Neural cell (in vitro differentiated cells): Measurements from ENCODE around the gene PANK4.

Experiments used
- EP300 ChIP-seq: fragments of 450-650 bp; conservative IDR thresholded peaks from 2 replicates; pipeline ENCODE4 v1.6.1; 2014; ENCODE audit warnings: antibody characterized with exemption, mild to moderate bottlenecking, moderate library complexity; ENCODE audit not compliant: poor library complexity, severe bottlenecking
- EZH2 ChIP-seq: fragments of 200-600, 300-800 bp; shearing (Covaris generic), sonication (generic); IDR thresholded peaks from 2 replicates; pipeline ENCODE4 v1.6.1; 2014; ENCODE audit warnings: antibody characterized with exemption, low read length, borderline replicate concordance, mild to moderate bottlenecking; ENCODE audit not compliant: insufficient read depth, poor library complexity, severe bottlenecking
- MXI1 ChIP-seq: fragments of 450-650 bp; conservative IDR thresholded peaks from 2 replicates; pipeline ENCODE4 v1.6.1; 2014; ENCODE audit warnings: antibody characterized with exemption, mild to moderate bottlenecking; ENCODE audit not compliant: poor library complexity, severe bottlenecking
- POLR2AphosphoS5 ChIP-seq: IDR thresholded peaks from 2 replicates; pipeline ENCODE4 v1.6.1; 2012
- RAD21 ChIP-seq: fragments of 450-650 bp; conservative IDR thresholded peaks from 2 replicates; pipeline ENCODE4 v1.6.1; 2014; ENCODE audit warnings: antibody characterized with exemption, mild to moderate bottlenecking, moderate library complexity
- SMC3 ChIP-seq: fragments of 450-650 bp; conservative IDR thresholded peaks from 2 replicates; pipeline ENCODE4 v1.6.1; 2014; ENCODE audit warnings: antibody characterized with exemption, mild to moderate bottlenecking, moderate library complexity; ENCODE audit not compliant: poor library complexity
- TAF1 ChIP-seq: IDR thresholded peaks from 2 replicates; pipeline ENCODE4 v1.6.1; 2012; ENCODE audit warnings: low read depth
- TF ChIP-seq, protein P1 (sequence below): fragments of 450-650 bp; IDR thresholded peaks from 2 replicates; pipeline ENCODE4 v1.5.1; 2014; ENCODE audit warnings: antibody characterized with exemption, mild to moderate bottlenecking, moderate library complexity; ENCODE audit not compliant: poor library complexity, severe bottlenecking
- TF ChIP-seq, protein P2 (sequence below): IDR thresholded peaks from 2 replicates; pipeline ENCODE4 v1.6.1; 2012; ENCODE audit warnings: borderline replicate concordance

DNA sequence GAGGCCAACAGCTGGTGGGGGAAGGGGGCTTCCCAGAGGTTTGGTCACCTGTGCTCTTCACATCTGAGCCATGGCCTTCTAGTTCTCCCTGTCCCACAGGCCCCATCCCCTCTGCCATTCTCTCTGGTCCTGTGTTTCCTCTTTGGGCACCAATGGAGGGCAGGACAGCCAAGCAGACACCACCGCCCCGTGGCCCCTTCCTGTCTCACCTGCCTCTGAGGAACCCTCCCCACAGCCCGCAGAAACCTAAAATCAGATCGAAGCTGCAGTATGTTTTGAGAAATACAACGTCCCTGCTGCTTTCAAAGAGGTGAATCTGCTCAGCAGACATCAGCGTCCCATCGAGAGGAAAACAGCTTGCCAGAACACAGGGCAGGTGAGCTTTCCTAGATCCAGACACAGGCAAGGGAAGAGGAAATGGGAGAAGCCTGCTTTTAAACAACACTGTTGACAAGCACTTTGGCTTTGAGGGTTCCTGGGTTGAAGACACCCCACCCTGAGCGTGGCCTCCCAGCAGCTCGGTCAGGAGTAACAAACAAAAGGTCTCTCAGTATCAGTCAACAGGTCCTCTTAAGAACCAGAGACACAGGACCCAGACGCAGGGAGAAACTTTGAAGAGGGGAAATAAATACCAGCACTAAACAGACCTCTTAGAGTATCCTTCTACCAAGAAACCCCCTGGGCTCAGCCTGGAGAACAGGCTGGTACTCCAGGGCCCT, 2.3 kb downstream of the PANK4 start:
- TF ChIP-seq, protein P1, sequence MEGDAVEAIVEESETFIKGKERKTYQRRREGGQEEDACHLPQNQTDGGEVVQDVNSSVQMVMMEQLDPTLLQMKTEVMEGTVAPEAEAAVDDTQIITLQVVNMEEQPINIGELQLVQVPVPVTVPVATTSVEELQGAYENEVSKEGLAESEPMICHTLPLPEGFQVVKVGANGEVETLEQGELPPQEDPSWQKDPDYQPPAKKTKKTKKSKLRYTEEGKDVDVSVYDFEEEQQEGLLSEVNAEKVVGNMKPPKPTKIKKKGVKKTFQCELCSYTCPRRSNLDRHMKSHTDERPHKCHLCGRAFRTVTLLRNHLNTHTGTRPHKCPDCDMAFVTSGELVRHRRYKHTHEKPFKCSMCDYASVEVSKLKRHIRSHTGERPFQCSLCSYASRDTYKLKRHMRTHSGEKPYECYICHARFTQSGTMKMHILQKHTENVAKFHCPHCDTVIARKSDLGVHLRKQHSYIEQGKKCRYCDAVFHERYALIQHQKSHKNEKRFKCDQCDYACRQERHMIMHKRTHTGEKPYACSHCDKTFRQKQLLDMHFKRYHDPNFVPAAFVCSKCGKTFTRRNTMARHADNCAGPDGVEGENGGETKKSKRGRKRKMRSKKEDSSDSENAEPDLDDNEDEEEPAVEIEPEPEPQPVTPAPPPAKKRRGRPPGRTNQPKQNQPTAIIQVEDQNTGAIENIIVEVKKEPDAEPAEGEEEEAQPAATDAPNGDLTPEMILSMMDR = no peak
- TF ChIP-seq POLR2AphosphoS5 = no peak
- TF ChIP-seq EZH2 = no peak
- no peak for TF ChIP-seq RAD21
- TF ChIP-seq, protein P2, sequence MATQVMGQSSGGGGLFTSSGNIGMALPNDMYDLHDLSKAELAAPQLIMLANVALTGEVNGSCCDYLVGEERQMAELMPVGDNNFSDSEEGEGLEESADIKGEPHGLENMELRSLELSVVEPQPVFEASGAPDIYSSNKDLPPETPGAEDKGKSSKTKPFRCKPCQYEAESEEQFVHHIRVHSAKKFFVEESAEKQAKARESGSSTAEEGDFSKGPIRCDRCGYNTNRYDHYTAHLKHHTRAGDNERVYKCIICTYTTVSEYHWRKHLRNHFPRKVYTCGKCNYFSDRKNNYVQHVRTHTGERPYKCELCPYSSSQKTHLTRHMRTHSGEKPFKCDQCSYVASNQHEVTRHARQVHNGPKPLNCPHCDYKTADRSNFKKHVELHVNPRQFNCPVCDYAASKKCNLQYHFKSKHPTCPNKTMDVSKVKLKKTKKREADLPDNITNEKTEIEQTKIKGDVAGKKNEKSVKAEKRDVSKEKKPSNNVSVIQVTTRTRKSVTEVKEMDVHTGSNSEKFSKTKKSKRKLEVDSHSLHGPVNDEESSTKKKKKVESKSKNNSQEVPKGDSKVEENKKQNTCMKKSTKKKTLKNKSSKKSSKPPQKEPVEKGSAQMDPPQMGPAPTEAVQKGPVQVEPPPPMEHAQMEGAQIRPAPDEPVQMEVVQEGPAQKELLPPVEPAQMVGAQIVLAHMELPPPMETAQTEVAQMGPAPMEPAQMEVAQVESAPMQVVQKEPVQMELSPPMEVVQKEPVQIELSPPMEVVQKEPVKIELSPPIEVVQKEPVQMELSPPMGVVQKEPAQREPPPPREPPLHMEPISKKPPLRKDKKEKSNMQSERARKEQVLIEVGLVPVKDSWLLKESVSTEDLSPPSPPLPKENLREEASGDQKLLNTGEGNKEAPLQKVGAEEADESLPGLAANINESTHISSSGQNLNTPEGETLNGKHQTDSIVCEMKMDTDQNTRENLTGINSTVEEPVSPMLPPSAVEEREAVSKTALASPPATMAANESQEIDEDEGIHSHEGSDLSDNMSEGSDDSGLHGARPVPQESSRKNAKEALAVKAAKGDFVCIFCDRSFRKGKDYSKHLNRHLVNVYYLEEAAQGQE = no peak
- TF ChIP-seq SMC3 = no peak
- TF ChIP-seq TAF1 = no peak
- no peak for TF ChIP-seq EP300
- no peak for TF ChIP-seq MXI1
